HEK293 (cell line): ENCODE measurements around the gene SPTY2D1.
A peak's percentile ranks its signal among the peaks of the same experiment; 100 is the strongest.

Experiments used
- BCL11A ChIP-seq: fragments of 450-650 bp; formaldehyde crosslinking; IDR thresholded peaks from 2 replicates; pipeline ENCODE4 v1.5.1; 2016; ENCODE audit warnings: low read depth, missing biosample characterization, missing genetic modification characterization
- GFI1B ChIP-seq: fragments of 450-650 bp; formaldehyde crosslinking; IDR thresholded peaks from 2 replicates; pipeline ENCODE4 v1.5.1; 2016; ENCODE audit warnings: missing biosample characterization, missing genetic modification characterization
- GLIS1 ChIP-seq: fragments of 450-650 bp; formaldehyde crosslinking; IDR thresholded peaks from 2 replicates; pipeline ENCODE4 v1.5.1; 2016; ENCODE audit warnings: missing biosample characterization, missing genetic modification characterization
- HOXA7 ChIP-seq: sonication (generic); formaldehyde crosslinking; IDR thresholded peaks from 2 replicates; pipeline ENCODE4 v1.8.1; 2022; ENCODE audit warnings: missing genetic modification reagents, borderline replicate concordance
- KLF1 ChIP-seq: fragments of 450-650 bp; formaldehyde crosslinking; IDR thresholded peaks from 2 replicates; pipeline ENCODE4 v1.5.1; 2016; ENCODE audit warnings: missing biosample characterization, missing genetic modification characterization
- SP2 ChIP-seq: fragments of 450-650 bp; formaldehyde crosslinking; IDR thresholded peaks from 2 replicates; pipeline ENCODE4 v1.5.1; 2016; ENCODE audit warnings: missing biosample characterization, missing genetic modification characterization
- ZFP37 ChIP-seq: fragments of 450-650 bp; formaldehyde crosslinking; IDR thresholded peaks from 2 replicates; pipeline ENCODE4 v1.5.1; 2016; ENCODE audit warnings: missing biosample characterization, missing genetic modification characterization
- ZNF10 ChIP-seq: fragments of 450-650 bp; formaldehyde crosslinking; IDR thresholded peaks from 2 replicates; pipeline ENCODE4 v1.5.1; 2017; ENCODE audit warnings: missing biosample characterization, missing genetic modification characterization
- ZNF133 ChIP-seq: fragments of 450-650 bp; formaldehyde crosslinking; IDR thresholded peaks from 2 replicates; pipeline ENCODE4 v1.5.1; 2016; ENCODE audit warnings: missing biosample characterization, missing genetic modification characterization
- ZNF148 ChIP-seq: fragments of 450-650 bp; formaldehyde crosslinking; IDR thresholded peaks from 2 replicates; pipeline ENCODE4 v1.5.0; 2017; ENCODE audit warnings: missing biosample characterization, missing genetic modification characterization, borderline replicate concordance
- ZNF157 ChIP-seq: fragments of 450-650 bp; formaldehyde crosslinking; IDR thresholded peaks from 2 replicates; pipeline ENCODE4 v1.5.1; 2016; ENCODE audit warnings: missing biosample characterization, missing genetic modification characterization
- ZNF16 ChIP-seq: fragments of 450-650 bp; formaldehyde crosslinking; IDR thresholded peaks from 2 replicates; pipeline ENCODE4 v1.5.1; 2016; ENCODE audit warnings: low read depth, missing biosample characterization, missing genetic modification characterization
- ZNF174 ChIP-seq: fragments of 450-650 bp; formaldehyde crosslinking; IDR thresholded peaks from 2 replicates; pipeline ENCODE4 v1.5.0; 2017; ENCODE audit warnings: missing biosample characterization, mild to moderate bottlenecking, missing genetic modification characterization
- ZNF175 ChIP-seq: fragments of 450-650 bp; formaldehyde crosslinking; IDR thresholded peaks from 2 replicates; pipeline ENCODE4 v1.5.1; 2016; ENCODE audit warnings: missing biosample characterization, missing genetic modification characterization
- ZNF211 ChIP-seq: fragments of 450-650 bp; formaldehyde crosslinking; IDR thresholded peaks from 2 replicates; pipeline ENCODE4 v1.5.1; 2016; ENCODE audit warnings: low read depth, missing biosample characterization, missing genetic modification characterization
- ZNF214 ChIP-seq: fragments of 450-650 bp; formaldehyde crosslinking; IDR thresholded peaks from 2 replicates; pipeline ENCODE4 v1.5.1; 2017; ENCODE audit warnings: missing biosample characterization, mild to moderate bottlenecking, missing genetic modification characterization, borderline replicate concordance
- ZNF37A ChIP-seq: fragments of 450-650 bp; IDR thresholded peaks from 2 replicates; pipeline ENCODE4 v1.5.1; 2018; ENCODE audit warnings: missing biosample characterization, missing genetic modification characterization
- ZNF394 ChIP-seq: fragments of 450-650 bp; formaldehyde crosslinking; IDR thresholded peaks from 2 replicates; pipeline ENCODE4 v1.5.1; 2016; ENCODE audit warnings: missing biosample characterization, missing genetic modification characterization, mild to moderate bottlenecking, moderate library complexity, borderline replicate concordance
- ZNF449 ChIP-seq: fragments of 450-650 bp; formaldehyde crosslinking; IDR thresholded peaks from 2 replicates; pipeline ENCODE4 v1.5.1; 2017; ENCODE audit warnings: missing biosample characterization, mild to moderate bottlenecking, missing genetic modification characterization, moderate library complexity
- ZNF510 ChIP-seq: fragments of 450-650 bp; formaldehyde crosslinking; IDR thresholded peaks from 2 replicates; pipeline ENCODE4 v1.5.1; 2018; ENCODE audit warnings: mild to moderate bottlenecking, missing genetic modification characterization, missing biosample characterization; ENCODE audit not compliant: insufficient replicate concordance
- ZNF610 ChIP-seq: fragments of 450-650 bp; formaldehyde crosslinking; IDR thresholded peaks from 2 replicates; pipeline ENCODE4 v1.5.1; 2016; ENCODE audit warnings: missing biosample characterization, missing genetic modification characterization, borderline replicate concordance
- ZNF768 ChIP-seq: fragments of 450-650 bp; formaldehyde crosslinking; IDR thresholded peaks from 2 replicates; pipeline ENCODE4 v1.5.1; 2018; ENCODE audit warnings: missing biosample characterization, mild to moderate bottlenecking, missing genetic modification characterization
- ZNF777 ChIP-seq: fragments of 450-650 bp; formaldehyde crosslinking; IDR thresholded peaks from 2 replicates; pipeline ENCODE4 v1.5.1; 2017; ENCODE audit warnings: missing biosample characterization, missing genetic modification characterization, borderline replicate concordance
- ZNF791 ChIP-seq: fragments of 450-650 bp; formaldehyde crosslinking; IDR thresholded peaks from 2 replicates; pipeline ENCODE4 v1.5.1; 2016; ENCODE audit warnings: missing biosample characterization, missing genetic modification characterization
- TF ChIP-seq, protein P1 (sequence below): fragments of 450-650 bp; formaldehyde crosslinking; IDR thresholded peaks from 2 replicates; pipeline ENCODE4 v1.5.1; 2016; ENCODE audit warnings: missing biosample characterization, missing genetic modification characterization
- TF ChIP-seq, protein P2 (sequence below): fragments of 450-650 bp; formaldehyde crosslinking; IDR thresholded peaks from 2 replicates; pipeline ENCODE4 v1.5.1; 2016; ENCODE audit warnings: missing biosample characterization, missing genetic modification characterization
- TF ChIP-seq, protein P3 (sequence below): fragments of 450-650 bp; formaldehyde crosslinking; IDR thresholded peaks from 2 replicates; pipeline ENCODE4 v1.5.1; 2016; ENCODE audit warnings: missing biosample characterization, missing genetic modification characterization
- TF ChIP-seq, protein P4 (sequence below): fragments of 450-650 bp; formaldehyde crosslinking; IDR thresholded peaks from 2 replicates; pipeline ENCODE4 v1.5.1; 2016; ENCODE audit warnings: missing biosample characterization, missing genetic modification characterization

SPTY2D1 gene

DNA sequence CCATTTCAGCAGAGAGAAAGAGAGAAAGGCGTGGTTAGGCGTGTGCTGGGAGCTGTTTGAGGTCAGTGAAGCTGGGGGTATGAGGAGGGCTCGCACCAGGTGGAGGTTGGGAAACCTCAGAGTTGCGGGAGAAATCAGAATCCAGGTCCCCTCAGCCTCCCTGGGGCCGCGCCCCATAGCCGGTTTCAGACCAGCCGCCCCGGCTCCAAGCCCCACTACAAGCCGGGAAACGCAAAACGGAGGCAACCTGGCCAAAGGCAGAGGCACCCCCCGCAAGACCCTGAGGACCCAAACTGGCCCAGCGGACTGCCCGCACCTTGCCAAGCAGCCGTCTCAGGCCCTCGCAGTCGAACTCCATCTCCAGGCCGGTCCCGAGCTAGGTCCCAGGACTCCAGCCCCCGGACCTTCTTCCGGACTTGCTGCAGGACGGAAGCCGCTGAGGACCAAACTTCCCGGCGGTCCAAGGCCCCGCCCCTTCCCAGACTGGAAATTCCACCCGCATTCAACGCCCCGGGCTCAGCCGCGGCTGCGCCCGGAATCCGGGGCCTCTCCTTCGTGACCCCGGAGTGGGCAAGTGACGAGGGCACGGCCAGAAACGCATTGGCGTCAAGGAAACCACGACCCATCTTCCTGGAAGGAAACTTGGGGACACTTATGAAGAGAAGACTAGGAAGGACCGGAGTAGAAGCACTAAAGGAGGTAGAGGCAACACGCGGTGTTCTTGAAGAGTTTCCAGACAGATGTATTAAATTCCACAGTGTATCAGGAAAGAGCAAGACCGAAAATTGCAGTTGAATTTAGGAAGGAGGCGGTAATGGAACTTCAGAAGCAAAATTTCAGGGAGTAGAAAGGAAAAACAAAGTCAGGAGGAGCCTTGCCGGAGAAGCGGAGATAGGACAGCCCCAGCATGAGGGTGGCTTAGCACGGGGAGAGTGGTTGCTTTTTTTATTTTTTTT is 45.6 kb downstream of the SPTY2D1 start, which contains the start of gene UEVLD (continued):
- TF ChIP-seq ZNF214 (tag by site-specific recombination) (no peak), ZFP37 (tag by site-specific recombination) (peak; percentile 63; the same call in 1 of the 2 replicates), BCL11A (tag by site-specific recombination) (peak; percentile 30; the same call in 1 of the 2 replicates), GFI1B (tag by site-specific recombination) (no peak), ZNF510 (tag by site-specific recombination) (no peak), ZNF10 (tag by site-specific recombination) (no peak), SP2 (tag by site-specific recombination) (peak; percentile 52), ZNF791 (tag by site-specific recombination) (no peak), ZNF777 (no peak), ZNF148 (tag by site-specific recombination) (no peak), ZNF157 (tag by site-specific recombination) (no peak), HOXA7 (CRISPR knock-in tag) (no peak), ZNF394 (tag by site-specific recombination) (0 out of 2 replicates have a peak, but pooled peaks have one; percentile 35), ZNF768 (tag by site-specific recombination) (no peak), ZNF211 (tag by site-specific recombination) (no peak), ZNF174 (no peak), ZNF175 (no peak), ZNF610 (no peak), ZNF133 (tag by site-specific recombination) (no peak), ZNF16 (no peak), GLIS1 (tag by site-specific recombination) (no peak; the same call in 1 of the 2 replicates), ZNF37A (tag by site-specific recombination) (no peak), ZNF449 (tag by site-specific recombination) (no peak), KLF1 (tag by site-specific recombination) (peak; percentile 27; the same call in 1 of the 2 replicates)
- TF ChIP-seq, protein P1, sequence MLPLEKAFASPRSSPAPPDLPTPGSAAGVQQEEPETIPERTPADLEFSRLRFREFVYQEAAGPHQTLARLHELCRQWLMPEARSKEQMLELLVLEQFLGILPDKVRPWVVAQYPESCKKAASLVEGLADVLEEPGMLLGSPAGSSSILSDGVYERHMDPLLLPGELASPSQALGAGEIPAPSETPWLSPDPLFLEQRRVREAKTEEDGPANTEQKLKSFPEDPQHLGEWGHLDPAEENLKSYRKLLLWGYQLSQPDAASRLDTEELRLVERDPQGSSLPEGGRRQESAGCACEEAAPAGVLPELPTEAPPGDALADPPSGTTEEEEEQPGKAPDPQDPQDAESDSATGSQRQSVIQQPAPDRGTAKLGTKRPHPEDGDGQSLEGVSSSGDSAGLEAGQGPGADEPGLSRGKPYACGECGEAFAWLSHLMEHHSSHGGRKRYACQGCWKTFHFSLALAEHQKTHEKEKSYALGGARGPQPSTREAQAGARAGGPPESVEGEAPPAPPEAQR (tag by site-specific recombination), result no peak
- TF ChIP-seq, protein P2, sequence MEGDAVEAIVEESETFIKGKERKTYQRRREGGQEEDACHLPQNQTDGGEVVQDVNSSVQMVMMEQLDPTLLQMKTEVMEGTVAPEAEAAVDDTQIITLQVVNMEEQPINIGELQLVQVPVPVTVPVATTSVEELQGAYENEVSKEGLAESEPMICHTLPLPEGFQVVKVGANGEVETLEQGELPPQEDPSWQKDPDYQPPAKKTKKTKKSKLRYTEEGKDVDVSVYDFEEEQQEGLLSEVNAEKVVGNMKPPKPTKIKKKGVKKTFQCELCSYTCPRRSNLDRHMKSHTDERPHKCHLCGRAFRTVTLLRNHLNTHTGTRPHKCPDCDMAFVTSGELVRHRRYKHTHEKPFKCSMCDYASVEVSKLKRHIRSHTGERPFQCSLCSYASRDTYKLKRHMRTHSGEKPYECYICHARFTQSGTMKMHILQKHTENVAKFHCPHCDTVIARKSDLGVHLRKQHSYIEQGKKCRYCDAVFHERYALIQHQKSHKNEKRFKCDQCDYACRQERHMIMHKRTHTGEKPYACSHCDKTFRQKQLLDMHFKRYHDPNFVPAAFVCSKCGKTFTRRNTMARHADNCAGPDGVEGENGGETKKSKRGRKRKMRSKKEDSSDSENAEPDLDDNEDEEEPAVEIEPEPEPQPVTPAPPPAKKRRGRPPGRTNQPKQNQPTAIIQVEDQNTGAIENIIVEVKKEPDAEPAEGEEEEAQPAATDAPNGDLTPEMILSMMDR, result no peak
- TF ChIP-seq, protein P3, sequence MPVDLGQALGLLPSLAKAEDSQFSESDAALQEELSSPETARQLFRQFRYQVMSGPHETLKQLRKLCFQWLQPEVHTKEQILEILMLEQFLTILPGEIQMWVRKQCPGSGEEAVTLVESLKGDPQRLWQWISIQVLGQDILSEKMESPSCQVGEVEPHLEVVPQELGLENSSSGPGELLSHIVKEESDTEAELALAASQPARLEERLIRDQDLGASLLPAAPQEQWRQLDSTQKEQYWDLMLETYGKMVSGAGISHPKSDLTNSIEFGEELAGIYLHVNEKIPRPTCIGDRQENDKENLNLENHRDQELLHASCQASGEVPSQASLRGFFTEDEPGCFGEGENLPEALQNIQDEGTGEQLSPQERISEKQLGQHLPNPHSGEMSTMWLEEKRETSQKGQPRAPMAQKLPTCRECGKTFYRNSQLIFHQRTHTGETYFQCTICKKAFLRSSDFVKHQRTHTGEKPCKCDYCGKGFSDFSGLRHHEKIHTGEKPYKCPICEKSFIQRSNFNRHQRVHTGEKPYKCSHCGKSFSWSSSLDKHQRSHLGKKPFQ (tag by site-specific recombination), result no peak
- TF ChIP-seq, protein P4, sequence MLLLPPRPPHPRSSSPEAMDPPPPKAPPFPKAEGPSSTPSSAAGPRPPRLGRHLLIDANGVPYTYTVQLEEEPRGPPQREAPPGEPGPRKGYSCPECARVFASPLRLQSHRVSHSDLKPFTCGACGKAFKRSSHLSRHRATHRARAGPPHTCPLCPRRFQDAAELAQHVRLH (tag by site-specific recombination), result no peak
